NB4 (cell line): ENCODE measurements around the gene BMPR1A.
"Not testable (repeated sequence)": the region's sequence is repeated elsewhere in the genome, so short reads cannot be mapped to it uniquely, and the experiment has no call there.

Experiments
- DNase-seq: peaks from one replicate; pipeline ENCODE4 v3.0.0; 2010; ENCODE audit warnings: low read depth
- H3K4me3 ChIP-seq: one replicate; pipeline ENCODE4 v1.5.1; 2011; ENCODE audit warnings: mild to moderate bottlenecking, low read depth, low read length, moderate library complexity
- MYC ChIP-seq: IDR thresholded peaks from 2 replicates; pipeline ENCODE4 v1.6.1; 2011; ENCODE audit warnings: low read depth, low read length
- POLR2A ChIP-seq: IDR thresholded peaks from 2 replicates; pipeline ENCODE4 v1.6.1; 2011; ENCODE audit warnings: mild to moderate bottlenecking; ENCODE audit not compliant: insufficient read length; ENCODE audit errors: extremely low read depth
- TF ChIP-seq, protein P1 (sequence below): IDR thresholded peaks from 2 replicates; pipeline ENCODE4 v1.6.1; 2011; ENCODE audit warnings: low read depth, low read length
- TF ChIP-seq, protein P2 (sequence below): IDR thresholded peaks from one replicate; pipeline ENCODE4 v1.5.1; 2012; ENCODE audit warnings: low read depth, low read length

BMPR1A gene

DNA sequence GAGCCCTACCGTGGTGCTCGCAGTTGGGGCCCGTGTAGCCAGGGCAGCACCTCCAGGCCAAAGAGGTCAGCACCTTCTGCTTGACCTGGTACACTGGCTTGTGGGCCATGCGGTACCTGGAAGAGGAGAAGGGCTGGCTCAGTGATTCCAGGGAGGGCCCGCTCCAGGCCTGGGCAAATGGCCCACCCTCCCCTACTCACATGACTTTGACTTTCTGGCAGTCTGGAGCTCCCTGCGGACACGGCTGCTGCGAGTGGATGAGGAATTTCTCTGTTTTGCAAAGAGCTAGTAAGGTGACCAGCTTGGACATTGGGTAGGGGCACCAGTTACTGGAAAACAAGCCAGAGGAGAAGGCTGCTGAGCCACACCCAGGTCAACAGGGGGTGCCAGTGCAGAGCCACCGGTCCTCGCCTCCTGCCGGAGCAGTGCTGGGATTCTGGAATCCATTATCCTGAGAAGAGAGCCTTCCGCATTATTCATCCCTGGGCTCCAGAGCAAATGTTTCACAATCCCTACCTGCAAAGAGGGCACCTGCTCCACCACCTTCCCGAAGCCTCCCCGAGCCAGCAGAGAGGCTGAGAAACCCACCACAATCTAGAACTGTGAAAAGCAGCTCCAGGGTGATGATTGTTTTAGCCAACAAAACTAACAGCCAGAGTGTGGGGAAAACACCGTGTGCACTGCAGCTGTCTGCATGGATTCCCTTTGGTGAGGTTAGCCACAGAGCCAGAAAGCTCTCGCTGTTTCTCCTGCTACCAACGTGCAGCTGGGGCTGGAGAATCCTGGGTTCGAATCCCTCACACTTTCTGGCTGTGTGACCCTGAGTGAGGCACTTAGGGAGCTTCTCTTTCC, 189.2 kb downstream of the BMPR1A start:
- no peak for DNase-seq

DNA sequence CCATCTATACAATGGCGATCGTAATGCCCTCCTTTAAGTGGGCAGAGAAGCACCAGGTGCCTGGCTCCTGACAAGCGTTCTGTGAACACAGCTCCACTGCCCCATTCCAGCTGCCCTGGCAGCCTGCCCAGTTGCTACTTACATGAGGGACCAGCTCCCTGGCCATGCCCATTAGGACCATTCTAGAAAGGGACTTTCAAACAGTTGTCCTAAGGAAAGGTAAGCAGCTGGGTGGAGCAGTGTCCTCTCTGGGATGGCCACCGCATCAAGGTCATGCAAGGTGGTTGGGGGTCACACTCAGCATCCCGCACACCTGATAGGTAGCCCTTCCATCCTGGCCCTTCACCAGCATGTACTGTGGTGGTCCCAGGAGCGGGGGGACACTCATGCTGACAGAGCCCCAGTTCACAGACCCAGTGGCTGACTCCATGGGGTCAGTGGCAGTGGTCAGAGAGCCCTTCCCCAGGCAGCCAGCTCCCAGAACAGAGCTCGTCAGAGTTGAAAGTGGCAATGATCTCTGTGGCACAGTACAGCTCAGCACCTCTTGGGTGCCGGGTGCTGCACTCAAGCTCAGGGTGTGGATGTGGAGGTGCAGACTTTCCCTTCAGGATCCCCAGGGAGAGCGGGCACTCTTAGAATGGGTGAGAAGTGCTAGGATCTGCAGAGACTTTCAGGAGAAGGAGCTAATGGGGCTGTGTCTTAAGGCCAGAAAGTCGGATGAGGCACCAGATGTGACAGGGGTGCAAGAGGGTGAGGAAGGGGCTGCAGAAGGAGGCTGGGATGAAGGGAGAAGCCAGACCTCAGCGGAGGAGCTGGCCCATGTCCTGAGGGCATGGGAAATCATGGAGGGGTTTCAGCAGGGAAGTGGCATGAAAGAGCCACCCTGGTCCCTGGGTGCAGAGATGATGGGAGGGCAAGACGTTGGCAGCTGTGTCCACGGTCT, 190.1 kb downstream of the BMPR1A start:
- DNase-seq: no peak

More for the DNA sequence above, 189.2 kb downstream of the BMPR1A start:
- H3K4me3 ChIP-seq: no peak overlapping the region
- TF ChIP-seq, protein P1, sequence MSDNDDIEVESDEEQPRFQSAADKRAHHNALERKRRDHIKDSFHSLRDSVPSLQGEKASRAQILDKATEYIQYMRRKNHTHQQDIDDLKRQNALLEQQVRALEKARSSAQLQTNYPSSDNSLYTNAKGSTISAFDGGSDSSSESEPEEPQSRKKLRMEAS: no peak
- TF ChIP-seq, protein P2, sequence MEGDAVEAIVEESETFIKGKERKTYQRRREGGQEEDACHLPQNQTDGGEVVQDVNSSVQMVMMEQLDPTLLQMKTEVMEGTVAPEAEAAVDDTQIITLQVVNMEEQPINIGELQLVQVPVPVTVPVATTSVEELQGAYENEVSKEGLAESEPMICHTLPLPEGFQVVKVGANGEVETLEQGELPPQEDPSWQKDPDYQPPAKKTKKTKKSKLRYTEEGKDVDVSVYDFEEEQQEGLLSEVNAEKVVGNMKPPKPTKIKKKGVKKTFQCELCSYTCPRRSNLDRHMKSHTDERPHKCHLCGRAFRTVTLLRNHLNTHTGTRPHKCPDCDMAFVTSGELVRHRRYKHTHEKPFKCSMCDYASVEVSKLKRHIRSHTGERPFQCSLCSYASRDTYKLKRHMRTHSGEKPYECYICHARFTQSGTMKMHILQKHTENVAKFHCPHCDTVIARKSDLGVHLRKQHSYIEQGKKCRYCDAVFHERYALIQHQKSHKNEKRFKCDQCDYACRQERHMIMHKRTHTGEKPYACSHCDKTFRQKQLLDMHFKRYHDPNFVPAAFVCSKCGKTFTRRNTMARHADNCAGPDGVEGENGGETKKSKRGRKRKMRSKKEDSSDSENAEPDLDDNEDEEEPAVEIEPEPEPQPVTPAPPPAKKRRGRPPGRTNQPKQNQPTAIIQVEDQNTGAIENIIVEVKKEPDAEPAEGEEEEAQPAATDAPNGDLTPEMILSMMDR: peak; percentile 19

DNA sequence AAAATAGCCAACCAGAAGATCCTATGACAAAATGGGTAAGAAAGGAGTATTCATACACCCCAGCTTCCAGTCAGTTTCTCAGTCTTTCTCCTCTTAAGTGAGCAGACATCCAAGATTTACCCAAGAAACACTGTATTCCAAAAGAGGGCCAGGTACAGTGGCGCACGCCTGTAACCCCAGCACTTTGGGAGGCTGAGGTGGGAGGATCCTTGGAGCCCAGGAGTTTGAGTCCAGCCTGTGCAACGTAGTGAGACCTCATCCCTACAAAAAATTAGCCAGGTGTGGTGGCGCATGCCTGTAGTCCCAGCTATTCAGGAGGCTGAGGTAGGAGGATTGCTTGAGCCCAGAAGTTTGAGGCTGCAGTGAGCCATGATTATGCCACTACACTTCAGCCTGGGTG, 191.4 kb downstream of the BMPR1A start:
- H3K4me3 ChIP-seq, DNase-seq: not testable (repeated sequence)

More for the DNA sequence above, 190.1 kb downstream of the BMPR1A start:
- H3K4me3 ChIP-seq: no peak overlapping the region
- TF ChIP-seq, protein P2: no peak
- TF ChIP-seq MYC (no peak), POLR2A (no peak)
- TF ChIP-seq, protein P1: no peak

DNA sequence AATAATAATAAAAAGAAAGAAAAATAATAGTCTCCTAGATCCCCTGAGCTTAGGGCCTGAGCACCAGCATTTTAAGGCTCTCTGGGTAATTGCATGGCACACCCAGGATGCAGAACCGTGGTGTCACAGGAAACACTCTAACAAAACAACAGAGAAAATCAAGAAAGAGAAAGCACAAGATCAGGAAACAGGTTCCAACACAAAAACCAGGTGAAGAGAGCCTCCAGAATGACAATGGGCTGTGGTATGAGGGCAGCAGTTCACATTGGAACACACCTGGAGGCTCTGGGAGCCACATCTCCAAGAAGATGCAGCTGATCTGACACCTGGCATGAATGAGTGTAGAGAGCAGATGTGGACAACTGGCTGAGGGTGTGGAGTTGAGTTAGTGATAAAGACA, 193.9 kb downstream of the BMPR1A start:
- H3K4me3 ChIP-seq: no peak overlapping the region
- DNase-seq: no peak
- TF ChIP-seq, protein P2: no peak
- TF ChIP-seq POLR2A: no peak
- TF ChIP-seq MYC: no peak
- TF ChIP-seq, protein P1: no peak

DNA sequence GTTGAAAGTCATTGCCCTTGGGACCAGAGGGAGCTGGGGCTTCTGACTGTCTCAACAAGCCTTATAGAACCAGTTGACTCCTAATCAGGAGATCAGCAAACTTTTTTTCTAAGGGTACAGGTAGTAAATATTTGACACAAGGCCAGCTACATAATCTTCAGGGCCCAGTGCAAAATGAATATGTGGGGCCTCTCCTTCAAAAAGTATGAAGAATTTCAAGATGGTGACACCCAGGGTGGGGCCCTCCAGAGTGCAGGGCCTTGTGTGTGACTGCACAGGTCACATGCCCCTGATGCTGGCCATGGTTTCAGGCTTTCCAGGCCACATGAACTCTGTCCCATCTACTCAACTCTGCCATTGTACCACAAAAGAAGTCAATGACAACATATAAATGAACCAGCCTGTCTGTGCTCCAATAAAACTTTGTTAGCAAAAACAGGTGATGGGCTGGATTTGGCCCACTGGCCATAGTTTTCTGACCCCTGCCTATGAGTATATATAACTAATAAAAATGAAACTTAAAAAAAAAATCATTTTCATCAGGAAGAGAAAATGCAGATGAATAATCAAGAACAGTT, 194.9 kb downstream of the BMPR1A start:
- H3K4me3 ChIP-seq: no peak overlapping the region
- DNase-seq: no peak
- TF ChIP-seq, protein P2: no peak
- TF ChIP-seq POLR2A (no peak), MYC (no peak)
- TF ChIP-seq, protein P1: no peak

DNA sequence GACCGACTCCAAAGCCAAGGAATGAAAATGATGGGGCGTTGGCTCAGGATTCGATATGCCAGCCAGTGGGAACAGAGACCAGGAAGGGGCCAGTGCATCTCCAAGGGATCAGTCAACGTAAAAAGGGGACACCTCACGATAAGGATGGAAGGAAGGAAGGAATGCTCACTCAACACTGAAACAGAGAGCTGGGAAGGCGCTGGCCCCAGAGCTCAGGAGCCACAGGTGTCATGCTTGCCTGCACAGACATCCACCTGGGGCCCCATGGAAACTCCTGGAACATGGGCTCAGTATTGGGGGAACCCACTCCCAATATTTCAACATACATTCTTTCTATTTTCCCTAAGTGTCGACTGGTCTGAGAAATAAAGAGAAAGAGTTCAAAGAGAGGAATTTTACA, 195.7 kb downstream of the BMPR1A start:
- no peak overlapping the region for H3K4me3 ChIP-seq
- TF ChIP-seq, protein P1: no peak
- no peak for DNase-seq

DNA sequence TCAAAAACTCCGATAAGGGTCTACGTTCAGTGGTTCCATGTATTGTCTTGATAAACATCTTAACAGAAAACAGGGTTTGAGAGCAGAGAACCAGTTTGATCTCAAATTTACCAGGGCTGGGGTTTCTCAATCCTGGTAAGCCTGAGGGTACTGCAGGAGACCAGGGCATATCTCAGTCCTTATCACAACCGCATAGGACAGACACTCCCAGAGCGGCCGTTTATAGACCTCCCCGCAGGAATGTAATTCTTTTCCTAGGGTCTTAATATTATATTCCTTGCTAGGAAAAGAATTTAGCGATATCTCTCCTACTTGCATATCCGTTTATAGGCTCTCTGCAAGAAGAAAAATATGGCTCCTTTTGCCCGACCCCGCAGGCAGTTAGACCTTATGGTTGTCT, 196.3 kb downstream of the BMPR1A start:
- not testable (repeated sequence) for DNase-seq, H3K4me3 ChIP-seq
